GM23338 (cell line): ENCODE measurements around the gene CPNE2. TPM values are rescaled to one million over a fixed set of nuclear protein-coding genes. Genes with fewer than 3 reads are reported as not detected.

Experiments used
- ATAC-seq: fragments of 200-7000 bp; cut with Tn5 transposase; 3 replicates; pipeline ENCODE4 v1.9.1; 2020
- DNase-seq: peaks from one replicate; pipeline ENCODE4 v3.0.0-alpha.2; 2015; ENCODE audit warnings: low spot score
- H2AFZ ChIP-seq: fragments of 200-600 bp; sonication (generic); 2 replicates; pipeline ENCODE4 v1.8.0; 2016; ENCODE audit warnings: antibody characterized with exemption, mild to moderate bottlenecking, moderate library complexity
- H3F3A ChIP-seq: fragments of 200-600 bp; sonication (generic); replicated peaks from 2 replicates; pipeline ENCODE4 v1.8.0; 2017; ENCODE audit warnings: antibody characterized with exemption, mixed run types, low read depth
- H3K27ac ChIP-seq: fragments of 200-600 bp; sonication (generic); 2 replicates; pipeline ENCODE4 v1.6.1; 2016; ENCODE audit warnings: low read depth
- H3K27me3 ChIP-seq: fragments of 200-600 bp; sonication (generic); 2 replicates; pipeline ENCODE4 v1.8.0; 2016; ENCODE audit warnings: mild to moderate bottlenecking, mixed run types, moderate library complexity; ENCODE audit not compliant: insufficient read depth
- H3K36me3 ChIP-seq: fragments of 200-600 bp; sonication (generic); 2 replicates; pipeline ENCODE4 v1.8.0; 2016; ENCODE audit warnings: mild to moderate bottlenecking; ENCODE audit not compliant: insufficient read depth
- H3K4me1 ChIP-seq: fragments of 200-600 bp; sonication (generic); 2 replicates; pipeline ENCODE4 v1.8.0; 2016; ENCODE audit warnings: mild to moderate bottlenecking, moderate library complexity; ENCODE audit not compliant: insufficient read depth
- H3K4me2 ChIP-seq: fragments of 200-600 bp; sonication (generic); 2 replicates; pipeline ENCODE4 v1.7.1; 2017; ENCODE audit warnings: mixed run types
- H3K4me3 ChIP-seq: fragments of 200-600 bp; sonication (generic); 2 replicates; pipeline ENCODE4 v1.6.1; 2016; ENCODE audit warnings: mixed run types
- H3K79me2 ChIP-seq: fragments of 200-600 bp; sonication (generic); replicated peaks from 2 replicates; pipeline ENCODE4 v1.8.0; 2017; ENCODE audit warnings: mild to moderate bottlenecking; ENCODE audit not compliant: insufficient read depth
- H3K9me2 ChIP-seq: fragments of 200-600 bp; sonication (generic); 2 replicates; pipeline ENCODE4 v1.8.0; 2017; ENCODE audit not compliant: insufficient read depth
- H4K20me1 ChIP-seq: fragments of 200-600 bp; sonication (generic); replicated peaks from 2 replicates; pipeline ENCODE4 v1.8.0; 2017; ENCODE audit warnings: mild to moderate bottlenecking; ENCODE audit not compliant: insufficient read depth
- H3K27ac Mint-ChIP-seq: 2 replicates; pipeline ENCODE4 v1.8.0; 2020; ENCODE audit warnings: inconsistent platforms, mild to moderate bottlenecking, moderate library complexity, mixed read lengths
- H3K27me3 Mint-ChIP-seq: 3 replicates; pipeline ENCODE4 v1.8.0; 2022; ENCODE audit warnings: low read depth, mild to moderate bottlenecking, moderate library complexity, mixed read lengths, inconsistent platforms; ENCODE audit not compliant: insufficient read depth, poor library complexity
- H3K36me3 Mint-ChIP-seq: 3 replicates; pipeline ENCODE4 v1.8.0; 2021; ENCODE audit warnings: low read depth, mild to moderate bottlenecking, inconsistent platforms, moderate library complexity, mixed read lengths
- H3K4me1 Mint-ChIP-seq: 3 replicates; pipeline ENCODE4 v1.8.0; 2020; ENCODE audit warnings: mild to moderate bottlenecking, inconsistent platforms, mixed read lengths
- H3K4me3 Mint-ChIP-seq: 3 replicates; pipeline ENCODE4 v1.8.0; 2021; ENCODE audit warnings: moderate library complexity, mild to moderate bottlenecking, inconsistent platforms, mixed read lengths
- H3K9me3 Mint-ChIP-seq: 3 replicates; pipeline ENCODE4 v1.8.0; 2020; ENCODE audit warnings: moderate library complexity, mild to moderate bottlenecking, inconsistent platforms, mixed read lengths
- CREB1 ChIP-seq: fragments of 250-450 bp; sonication (Bioruptor Pico); IDR thresholded peaks from 2 replicates; pipeline ENCODE4 v1.5.0; 2020; ENCODE audit warnings: low read depth, mild to moderate bottlenecking, moderate library complexity
- EZH2 ChIP-seq: fragments of 200-600 bp; sonication (generic); IDR thresholded peaks from one replicate; pipeline ENCODE4 v1.8.0; 2017; ENCODE audit warnings: antibody characterized with exemption, mild to moderate bottlenecking, low read depth; ENCODE audit not compliant: unreplicated experiment
- NANOG ChIP-seq: IDR thresholded peaks from 2 replicates; pipeline ENCODE4 v1.6.1; 2016; ENCODE audit warnings: antibody characterized with exemption, borderline replicate concordance
- POLR2AphosphoS5 ChIP-seq: IDR thresholded peaks from 2 replicates; pipeline ENCODE4 v1.6.1; 2016; ENCODE audit warnings: antibody characterized with exemption, low read depth
- ZNF331 ChIP-seq: fragments of 250-450 bp; sonication (Bioruptor Pico); IDR thresholded peaks from 2 replicates; pipeline ENCODE4 v1.5.0; 2020; ENCODE audit warnings: low read depth, mild to moderate bottlenecking, moderate library complexity
- polyA plus RNA-seq: library from polyadenylated mRNA; unstranded; fragments of >200 nt; fragmentation: Nextera tagmentation; extraction: Ambion mirVana; gene quantifications from 2 replicates; pipeline ENCODE4 v1.2.1, GENCODE V29; 2016
- total RNA-seq: library from RNA; depleted of rRNA; stranded (reverse); fragments of >200 nt; shearing (Covaris generic); gene quantifications from 2 replicates; pipeline ENCODE4 v1.2.3, GENCODE V29; 2014
- TF ChIP-seq, protein P1 (sequence below): IDR thresholded peaks from 2 replicates; pipeline ENCODE4 v1.6.1; 2016; ENCODE audit warnings: antibody characterized with exemption
- TF ChIP-seq, protein P2 (sequence below): IDR thresholded peaks from one replicate; pipeline ENCODE4 v1.6.1; 2018; ENCODE audit warnings: antibody characterized with exemption; ENCODE audit not compliant: unreplicated experiment

Gene CPNE2
- total and polyA plus RNA-seq, 2 experiments from 2014 or later = 7.1 to 11.3 TPM

DNA sequence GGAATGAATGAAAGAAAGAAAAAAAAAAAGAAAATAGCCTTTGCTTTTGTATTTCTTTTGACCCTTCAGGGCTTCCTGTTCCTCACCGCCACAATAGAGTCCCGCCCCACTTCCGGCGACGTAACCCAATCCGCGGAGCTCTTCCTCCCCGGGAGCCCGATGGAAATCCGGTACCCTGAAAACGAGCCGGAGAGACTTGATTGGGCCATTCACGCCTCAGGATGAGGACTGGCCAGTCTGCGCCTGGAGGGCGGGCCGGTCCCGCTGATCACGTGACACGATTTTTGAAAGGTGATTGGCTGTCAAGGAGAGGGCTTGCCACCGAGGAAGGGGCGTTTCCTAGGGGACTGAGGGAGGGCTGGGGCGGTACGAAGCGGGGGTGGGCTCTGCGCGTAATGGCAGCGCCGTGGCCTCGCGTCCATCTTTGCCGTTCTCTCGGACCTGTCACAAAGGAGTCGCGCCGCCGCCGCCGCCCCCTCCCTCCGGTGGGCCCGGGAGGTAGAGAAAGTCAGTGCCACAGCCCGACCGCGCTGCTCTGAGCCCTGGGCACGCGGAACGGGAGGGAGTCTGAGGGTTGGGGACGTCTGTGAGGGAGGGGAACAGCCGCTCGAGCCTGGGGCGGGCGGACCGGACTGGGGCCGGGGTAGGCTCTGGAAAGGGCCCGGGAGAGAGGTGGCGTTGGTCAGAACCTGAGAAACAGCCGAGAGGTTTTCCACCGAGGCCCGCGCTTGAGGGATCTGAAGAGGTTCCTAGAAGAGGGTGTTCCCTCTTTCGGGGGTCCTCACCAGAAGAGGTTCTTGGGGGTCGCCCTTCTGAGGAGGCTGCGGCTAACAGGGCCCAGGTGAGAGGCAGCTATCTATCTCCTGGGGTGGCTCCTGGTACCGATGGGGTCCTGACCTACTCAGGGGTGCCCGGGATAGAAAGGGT lies 93.8 kb downstream of the CPNE2 start, which contains the start of the genes PSME3IP1 and RSPRY1:
Gene PSME3IP1, minus strand, starts transcription at position 95 of the 927 bp plus-strand sequence. CDS start 12,185 bp downstream, outside the sequence.
Gene RSPRY1, plus strand, starts transcription at position 385 of the 927 bp plus-strand sequence. CDS start 18,330 bp downstream, outside the sequence.
- H3K27me3 ChIP-seq = no peaks in the 10 kb centered on the region
- peak within 1 kb of the TSS; percentile 95 for H2AFZ ChIP-seq
- peak within 1 kb of the TSS; percentile 99 for H3K4me2 ChIP-seq
- H3F3A ChIP-seq = no peaks in the 10 kb centered on the region
- DNase-seq (peak; percentile 100), ATAC-seq (peak; percentile 93)
- H3K36me3 Mint-ChIP-seq = no peaks in the 10 kb centered on the region
- H3K4me1 Mint-ChIP-seq = peaks cover 38% of the 10 kb centered on the region
- peaks cover 10% of the 10 kb centered on the region for H4K20me1 ChIP-seq
- H3K27ac Mint-ChIP-seq = peak within 1 kb of the TSS; percentile 94
- peaks cover 28% of the 10 kb centered on the region for H3K4me1 ChIP-seq
- peaks cover 85% of the 10 kb centered on the region for H3K79me2 ChIP-seq
- peak within 1 kb of the TSS; percentile 97 for H3K4me3 ChIP-seq
- TF ChIP-seq ZNF331 (CRISPR knock-in tag) (no peak), EZH2 (no peak), POLR2AphosphoS5 (peak; percentile 80), CREB1 (CRISPR knock-in tag) (peak; percentile 78)
- TF ChIP-seq, protein P1, sequence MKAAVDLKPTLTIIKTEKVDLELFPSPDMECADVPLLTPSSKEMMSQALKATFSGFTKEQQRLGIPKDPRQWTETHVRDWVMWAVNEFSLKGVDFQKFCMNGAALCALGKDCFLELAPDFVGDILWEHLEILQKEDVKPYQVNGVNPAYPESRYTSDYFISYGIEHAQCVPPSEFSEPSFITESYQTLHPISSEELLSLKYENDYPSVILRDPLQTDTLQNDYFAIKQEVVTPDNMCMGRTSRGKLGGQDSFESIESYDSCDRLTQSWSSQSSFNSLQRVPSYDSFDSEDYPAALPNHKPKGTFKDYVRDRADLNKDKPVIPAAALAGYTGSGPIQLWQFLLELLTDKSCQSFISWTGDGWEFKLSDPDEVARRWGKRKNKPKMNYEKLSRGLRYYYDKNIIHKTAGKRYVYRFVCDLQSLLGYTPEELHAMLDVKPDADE = 0 out of 2 replicates have a peak, but pooled peaks have one; percentile 9
- H3K36me3 ChIP-seq = no peaks in the 10 kb centered on the region
- peak within 1 kb of the TSS; percentile 87 for H3K27ac ChIP-seq
- peak within 1 kb of the TSS; percentile 96 for H3K4me3 Mint-ChIP-seq
- H3K9me2 ChIP-seq = no peaks in the 10 kb centered on the region
- peaks cover 11% of the 10 kb centered on the region for H3K27me3 Mint-ChIP-seq
- H3K9me3 Mint-ChIP-seq = no peaks in the 10 kb centered on the region

DNA sequence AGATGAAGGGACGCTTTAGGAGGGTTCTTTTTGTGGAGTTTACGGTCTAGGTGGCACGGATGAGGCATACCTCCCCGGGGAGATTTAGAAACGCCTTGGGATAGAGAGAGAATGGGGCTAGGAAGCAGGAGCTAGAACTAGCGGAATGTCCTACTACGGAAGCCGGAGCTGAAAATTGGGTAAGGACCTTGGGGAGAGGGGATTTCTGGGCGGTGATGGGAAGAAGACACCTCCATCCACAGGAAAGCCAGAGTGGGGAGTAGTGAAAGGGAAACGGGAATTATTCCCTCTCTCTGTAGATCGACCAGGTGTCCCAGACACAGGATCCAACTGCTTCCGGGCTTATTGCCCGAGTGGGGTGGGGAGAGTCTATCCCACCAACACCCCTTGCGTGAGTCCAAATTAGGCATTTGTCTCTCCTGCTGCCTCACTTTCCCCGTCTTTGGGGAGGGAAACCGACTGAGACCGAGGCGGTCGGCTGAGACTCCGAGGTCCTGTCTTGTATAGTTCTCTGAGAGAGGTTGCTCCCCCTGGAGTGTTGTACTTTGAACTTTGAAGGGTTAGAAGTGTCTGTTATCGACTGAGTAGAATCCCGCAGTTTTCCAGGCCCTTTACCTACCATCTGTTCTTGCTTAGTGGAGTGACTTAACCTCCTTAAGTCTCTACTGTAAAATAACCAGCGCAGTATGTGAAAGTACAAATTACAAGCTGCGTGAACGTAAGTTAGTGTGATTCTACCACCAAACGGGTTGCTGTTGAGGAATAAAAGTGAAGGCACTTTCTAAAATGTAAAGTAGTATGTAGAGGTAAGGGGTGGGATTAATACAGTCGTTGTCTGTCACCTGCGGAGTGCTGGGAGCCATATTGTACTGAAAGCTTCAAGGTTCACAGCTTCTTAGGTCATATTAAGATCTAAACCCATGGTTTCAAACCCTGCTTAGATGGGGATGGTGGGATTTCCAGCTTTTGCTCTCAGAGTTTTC lies 94.8 kb downstream of the CPNE2 start:
- peaks cover 17% of the 10 kb centered on the region for H4K20me1 ChIP-seq
- H3K4me2 ChIP-seq = peak overlapping the region; percentile 94
- Mint-ChIP-seq H3K36me3 (no peaks in the 10 kb centered on the region), H3K27me3 (peaks cover 11% of the 10 kb centered on the region), H3K9me3 (no peaks in the 10 kb centered on the region), H3K27ac (peak overlapping the region; percentile 65), H3K4me3 (peak overlapping the region; percentile 96), H3K4me1 (peaks cover 28% of the 10 kb centered on the region)
- H3K4me3 ChIP-seq = peak overlapping the region; percentile 97
- H3F3A ChIP-seq = no peaks in the 10 kb centered on the region
- H3K27ac ChIP-seq = peak overlapping the region; percentile 61
- H3K79me2 ChIP-seq = peaks cover 85% of the 10 kb centered on the region
- no peaks in the 10 kb centered on the region for H3K9me2 ChIP-seq
- DNase-seq (peak; percentile 39), ATAC-seq (peak; percentile 5)
- no peaks in the 10 kb centered on the region for H3K36me3 ChIP-seq
- H3K27me3 ChIP-seq = no peaks in the 10 kb centered on the region
- peaks cover 19% of the 10 kb centered on the region for H3K4me1 ChIP-seq
- peak overlapping the region; percentile 95 for H2AFZ ChIP-seq
- TF ChIP-seq ZNF331 (CRISPR knock-in tag) = no peak
- TF ChIP-seq POLR2AphosphoS5 = no peak
- TF ChIP-seq CREB1 (CRISPR knock-in tag) = no peak
- TF ChIP-seq NANOG = no peak
- no peak for TF ChIP-seq EZH2
- TF ChIP-seq, protein P2, sequence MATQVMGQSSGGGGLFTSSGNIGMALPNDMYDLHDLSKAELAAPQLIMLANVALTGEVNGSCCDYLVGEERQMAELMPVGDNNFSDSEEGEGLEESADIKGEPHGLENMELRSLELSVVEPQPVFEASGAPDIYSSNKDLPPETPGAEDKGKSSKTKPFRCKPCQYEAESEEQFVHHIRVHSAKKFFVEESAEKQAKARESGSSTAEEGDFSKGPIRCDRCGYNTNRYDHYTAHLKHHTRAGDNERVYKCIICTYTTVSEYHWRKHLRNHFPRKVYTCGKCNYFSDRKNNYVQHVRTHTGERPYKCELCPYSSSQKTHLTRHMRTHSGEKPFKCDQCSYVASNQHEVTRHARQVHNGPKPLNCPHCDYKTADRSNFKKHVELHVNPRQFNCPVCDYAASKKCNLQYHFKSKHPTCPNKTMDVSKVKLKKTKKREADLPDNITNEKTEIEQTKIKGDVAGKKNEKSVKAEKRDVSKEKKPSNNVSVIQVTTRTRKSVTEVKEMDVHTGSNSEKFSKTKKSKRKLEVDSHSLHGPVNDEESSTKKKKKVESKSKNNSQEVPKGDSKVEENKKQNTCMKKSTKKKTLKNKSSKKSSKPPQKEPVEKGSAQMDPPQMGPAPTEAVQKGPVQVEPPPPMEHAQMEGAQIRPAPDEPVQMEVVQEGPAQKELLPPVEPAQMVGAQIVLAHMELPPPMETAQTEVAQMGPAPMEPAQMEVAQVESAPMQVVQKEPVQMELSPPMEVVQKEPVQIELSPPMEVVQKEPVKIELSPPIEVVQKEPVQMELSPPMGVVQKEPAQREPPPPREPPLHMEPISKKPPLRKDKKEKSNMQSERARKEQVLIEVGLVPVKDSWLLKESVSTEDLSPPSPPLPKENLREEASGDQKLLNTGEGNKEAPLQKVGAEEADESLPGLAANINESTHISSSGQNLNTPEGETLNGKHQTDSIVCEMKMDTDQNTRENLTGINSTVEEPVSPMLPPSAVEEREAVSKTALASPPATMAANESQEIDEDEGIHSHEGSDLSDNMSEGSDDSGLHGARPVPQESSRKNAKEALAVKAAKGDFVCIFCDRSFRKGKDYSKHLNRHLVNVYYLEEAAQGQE = no peak
